ENCODE data around the gene KXD1.

GRCh38 chr19:18612051-18612771, 54.5 kb downstream of the KXD1 start:
- peak; percentile 99 for TF ChIP-seq EZH2 (IDR thresholded peaks at IDR 0.05; ENCODE audit: insufficient read depth, poor library complexity, severe bottlenecking)
- TF ChIP-seq EZH2phosphoT487 (IDR thresholded peaks at IDR 0.05; ENCODE audit: insufficient read depth, low read depth): peak; percentile 70; the same call in 1 of the 2 replicates
